Common myeloid progenitor, CD34-positive (primary cell): ENCODE results near the gene CRNN. TPM values are rescaled to one million over a fixed set of nuclear protein-coding genes. Genes with fewer than 3 reads are reported as not detected.

Experiments used
- CTCF ChIA-PET: fragments of 350-600 bp; sonication (Branson Sonifier 250); formaldehyde crosslinking; loops from one replicate; lab custom pipeline; 2021; ENCODE audit warnings: antibody characterized with exemption; lab: Charles Lee
- POLR2A ChIA-PET: fragments of 350-600 bp; sonication (Branson Sonifier 250); formaldehyde crosslinking; loops from one replicate; lab custom pipeline; 2021; ENCODE audit warnings: antibody characterized with exemption; lab: Charles Lee
- DNase-seq, 3 donors: peaks; one replicate each; pipeline versions ENCODE4 v3.0.0 to v3.0.0-alpha.2; 2013
- H3K27ac ChIP-seq, 2 experiments: 1 replicate in 1 of 2; 2 replicates in 1 of 2; pipeline ENCODE4 v1.7.0; 2013; ENCODE audit warnings: inconsistent platforms in 2 of 2, low read length in 2 of 2, mild to moderate bottlenecking in 2 of 2, low read depth in 1 of 2, moderate library complexity in 1 of 2; ENCODE audit not compliant: severe bottlenecking in 2 of 2, insufficient read depth in 1 of 2, poor library complexity in 1 of 2
- H3K27me3 ChIP-seq, 5 experiments: replicated peaks in 2 of 5; 1 replicate in 3 of 5; 2 replicates in 2 of 5; pipeline versions ENCODE4 v1.6.1 to v1.7.0; 2013; ENCODE audit warnings: low read length in 4 of 5, mild to moderate bottlenecking in 2 of 5, moderate library complexity in 2 of 5, inconsistent platforms in 1 of 5; ENCODE audit not compliant: insufficient read depth in 5 of 5, control insufficient read depth in 4 of 5
- H3K36me3 ChIP-seq, 4 experiments: 1 replicate in 2 of 4; 2 replicates in 2 of 4; pipeline versions ENCODE4 v1.6.1 to v1.7.0; 2013; ENCODE audit warnings: low read length in 3 of 4, control low read depth in 1 of 4, mild to moderate bottlenecking in 1 of 4; ENCODE audit not compliant: control insufficient read depth in 4 of 4, insufficient read depth in 4 of 4
- H3K4me1 ChIP-seq, 4 experiments: 1 replicate in 3 of 4; 2 replicates in 1 of 4; pipeline versions ENCODE4 v1.6.1 to v1.7.1; 2013; ENCODE audit warnings: low read length in 3 of 4, mild to moderate bottlenecking in 3 of 4, control low read depth in 1 of 4, inconsistent platforms in 1 of 4, moderate library complexity in 1 of 4; ENCODE audit not compliant: control insufficient read depth in 4 of 4, insufficient read depth in 4 of 4; ENCODE audit errors: control extremely low read depth in 1 of 4
- H3K4me3 ChIP-seq, 7 experiments: 1 replicate in 4 of 7; 2 replicates in 3 of 7; pipeline versions ENCODE4 v1.5.1 to v1.7.0; 2013; ENCODE audit warnings: mild to moderate bottlenecking in 7 of 7, low read length in 6 of 7, moderate library complexity in 6 of 7, inconsistent platforms in 2 of 7, low read depth in 2 of 7, control low read depth in 1 of 7; ENCODE audit not compliant: insufficient read depth in 4 of 7, control insufficient read depth in 1 of 7; ENCODE audit errors: extremely low read depth in 1 of 7
- H3K9me3 ChIP-seq, 5 experiments: 1 replicate in 4 of 5; 2 replicates in 1 of 5; pipeline versions ENCODE4 v1.6.1 to v1.7.1; 2013; ENCODE audit warnings: low read length in 4 of 5, mild to moderate bottlenecking in 2 of 5, inconsistent platforms in 1 of 5, low read depth in 1 of 5, moderate library complexity in 1 of 5; ENCODE audit not compliant: control insufficient read depth in 4 of 5, insufficient read depth in 2 of 5; ENCODE audit errors: control extremely low read depth in 1 of 5
- WGBS: methylation state at CpG from one replicate; pipeline ENCODE4 v1.1.5; 2013; ENCODE audit not compliant: insufficient coverage; 5-methylcytosine and 5-hydroxymethylcytosine counted together
- polyA plus RNA-seq: library from polyadenylated mRNA; unstranded; fragments of 120-200 nt; gene quantifications from one replicate; pipeline ENCODE4 v1.2.1, GENCODE V29; 2013

The CRNN gene
- polyA plus RNA-seq = not detected

DNA sequence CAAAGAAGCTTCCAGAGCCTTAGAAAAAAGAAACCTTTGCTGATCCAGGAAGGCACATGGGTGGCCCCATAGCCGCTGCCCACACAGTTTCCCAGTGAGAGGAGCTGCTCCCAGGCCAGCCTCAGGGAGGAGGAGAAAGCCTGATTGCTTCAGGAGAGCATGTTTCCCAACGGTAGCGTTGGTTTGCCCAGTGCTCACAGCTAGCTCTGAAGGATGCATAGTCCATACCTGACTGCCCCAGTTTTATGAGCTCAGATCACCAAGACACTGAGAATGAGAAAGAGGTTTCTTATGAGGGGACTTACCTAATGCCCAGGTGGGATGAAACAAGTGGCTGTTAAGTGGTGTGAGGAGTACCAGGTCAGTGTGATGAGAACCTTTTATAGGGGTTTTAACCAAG lies at the start of gene CRNN:
Gene CRNN, minus strand, starts transcription at position 355 of the 400 bp plus-strand sequence. CDS start 2,030 bp downstream, outside the sequence.
- H3K27ac ChIP-seq = no peak within 1 kb of the TSS
- no peaks in the 10 kb centered on the region for H3K36me3 ChIP-seq
- 100% methylated on average over 3 of the region's 3 CpGs for WGBS
- no peak within 1 kb of the TSS for H3K4me3 ChIP-seq
- DNase-seq = no peak
- H3K4me1 ChIP-seq = no peaks in the 10 kb centered on the region
- ChIA-PET CTCF (no interaction called here), POLR2A (no interaction called here)
- H3K9me3 ChIP-seq = no peaks in the 10 kb centered on the region
- peaks cover 0 to 3% (median 1%) of the 10 kb centered on the region in 5 experiments for H3K27me3 ChIP-seq

DNA sequence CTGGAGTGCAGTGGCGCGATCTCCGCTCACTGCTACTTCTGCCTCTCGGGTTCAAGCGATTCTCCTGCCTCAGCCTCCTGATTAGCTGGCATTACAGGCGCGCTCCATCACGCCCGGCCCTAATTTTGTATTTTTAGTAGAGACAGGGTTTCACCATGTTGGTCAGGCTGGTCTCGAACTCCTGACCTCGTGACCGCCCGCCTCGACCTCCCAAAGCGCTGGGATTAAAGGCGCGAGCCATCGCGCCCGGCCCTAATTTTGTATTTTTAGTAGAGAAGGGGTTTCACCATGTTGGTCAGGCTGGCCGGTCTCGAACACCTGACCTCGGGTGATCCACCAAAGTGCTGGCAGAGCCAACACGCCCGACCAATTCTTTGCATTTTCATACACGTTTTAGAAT lies 48.6 kb upstream of the CRNN start:
- WGBS = 97% methylated on average over 11 of the region's 26 CpGs

DNA sequence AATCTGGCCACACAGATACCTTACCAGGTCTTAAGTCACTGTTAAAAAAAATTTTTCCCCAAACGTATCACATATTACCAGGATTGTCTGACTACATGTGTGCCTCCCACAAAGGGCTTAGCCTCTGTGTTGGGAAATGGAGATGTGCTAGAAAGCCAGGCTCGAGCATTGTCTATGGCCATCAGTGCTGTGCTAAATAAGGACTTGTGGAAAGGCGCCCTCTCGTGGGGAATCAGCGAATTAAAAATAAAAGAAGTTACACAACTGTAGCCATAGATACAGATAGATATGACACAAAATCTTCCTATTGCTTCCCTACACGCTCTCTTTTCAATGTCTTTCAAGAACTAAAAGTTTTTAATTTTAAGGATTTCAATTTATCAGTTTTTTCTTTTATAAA lies 47.5 kb upstream of the CRNN start:
- no peaks in the 10 kb centered on the region for H3K27me3 ChIP-seq
- H3K9me3 ChIP-seq = peaks cover 0 to 6% (median 2%) of the 10 kb centered on the region in 5 experiments
- H3K4me3 ChIP-seq = no peak overlapping the region
- peaks cover 0 to 8% (median 4%) of the 10 kb centered on the region in 4 experiments for H3K4me1 ChIP-seq
- H3K36me3 ChIP-seq = no peaks in the 10 kb centered on the region
- no peak overlapping the region for H3K27ac ChIP-seq
- ChIA-PET CTCF (interaction anchor here (0.8 to 1.5 kb wide), 4 partner anchors 12 to 291 kb away, joined by 3 to 6 read pairs (median 4); no protein-coding TSS in a partner anchor), POLR2A (no interaction called here)
- peak; percentile 67 to 81 (median 76) for DNase-seq
- WGBS = no CpG with 5 or more reads among the region's 6 CpGs

More for the DNA sequence above, 48.6 kb upstream of the CRNN start:
- Histone ChIP-seq H3K36me3 (no peaks in the 10 kb centered on the region), H3K4me1 (peaks cover 0 to 8% (median 4%) of the 10 kb centered on the region in 4 experiments), H3K4me3 (no peak overlapping the region), H3K9me3 (peaks cover 0 to 6% (median 2%) of the 10 kb centered on the region in 5 experiments), H3K27me3 (peaks cover 0 to 1% (median 0%) of the 10 kb centered on the region in 5 experiments), H3K27ac (no peak overlapping the region)
- no peak for DNase-seq
- ChIA-PET CTCF (interaction anchor here (0.8 to 1.3 kb wide), 2 partner anchors 15 to 292 kb away, joined by 3 to 4 read pairs; no protein-coding TSS in a partner anchor), POLR2A (no interaction called here)

DNA sequence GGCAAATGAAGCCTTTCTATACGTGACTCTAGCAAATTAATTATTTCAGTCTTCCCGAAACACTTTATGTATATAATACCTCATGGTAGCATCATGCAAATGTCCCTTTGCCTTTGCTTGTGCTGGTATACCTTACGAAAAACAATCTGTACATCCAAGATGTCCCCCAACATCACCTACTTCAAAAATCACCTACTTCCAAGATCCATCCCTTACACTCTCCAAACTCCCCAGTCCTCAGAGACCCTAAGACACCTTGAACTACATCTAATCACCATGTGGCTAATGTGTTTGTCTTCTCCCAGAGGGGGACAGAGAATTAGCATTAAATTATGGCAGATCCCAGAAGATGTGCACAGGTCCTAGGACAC lies 46.5 kb upstream of the CRNN start:
- peaks cover 0 to 2% (median 0%) of the 10 kb centered on the region in 5 experiments for H3K9me3 ChIP-seq
- POLR2A ChIA-PET = no interaction called here
- H3K4me3 ChIP-seq = no peak overlapping the region
- no peak overlapping the region for H3K27ac ChIP-seq
- no peaks in the 10 kb centered on the region for H3K27me3 ChIP-seq
- H3K36me3 ChIP-seq = no peaks in the 10 kb centered on the region
- no peak for DNase-seq
- peaks cover 0 to 8% (median 4%) of the 10 kb centered on the region in 4 experiments for H3K4me1 ChIP-seq
- WGBS = 33% methylated on average over 3 of the region's 3 CpGs
- CTCF ChIA-PET = interaction anchor here (1.6 to 4.2 kb wide), 5 partner anchors 12 to 275 kb away, joined by 5 to 59 read pairs (median 14); no protein-coding TSS in a partner anchor

DNA sequence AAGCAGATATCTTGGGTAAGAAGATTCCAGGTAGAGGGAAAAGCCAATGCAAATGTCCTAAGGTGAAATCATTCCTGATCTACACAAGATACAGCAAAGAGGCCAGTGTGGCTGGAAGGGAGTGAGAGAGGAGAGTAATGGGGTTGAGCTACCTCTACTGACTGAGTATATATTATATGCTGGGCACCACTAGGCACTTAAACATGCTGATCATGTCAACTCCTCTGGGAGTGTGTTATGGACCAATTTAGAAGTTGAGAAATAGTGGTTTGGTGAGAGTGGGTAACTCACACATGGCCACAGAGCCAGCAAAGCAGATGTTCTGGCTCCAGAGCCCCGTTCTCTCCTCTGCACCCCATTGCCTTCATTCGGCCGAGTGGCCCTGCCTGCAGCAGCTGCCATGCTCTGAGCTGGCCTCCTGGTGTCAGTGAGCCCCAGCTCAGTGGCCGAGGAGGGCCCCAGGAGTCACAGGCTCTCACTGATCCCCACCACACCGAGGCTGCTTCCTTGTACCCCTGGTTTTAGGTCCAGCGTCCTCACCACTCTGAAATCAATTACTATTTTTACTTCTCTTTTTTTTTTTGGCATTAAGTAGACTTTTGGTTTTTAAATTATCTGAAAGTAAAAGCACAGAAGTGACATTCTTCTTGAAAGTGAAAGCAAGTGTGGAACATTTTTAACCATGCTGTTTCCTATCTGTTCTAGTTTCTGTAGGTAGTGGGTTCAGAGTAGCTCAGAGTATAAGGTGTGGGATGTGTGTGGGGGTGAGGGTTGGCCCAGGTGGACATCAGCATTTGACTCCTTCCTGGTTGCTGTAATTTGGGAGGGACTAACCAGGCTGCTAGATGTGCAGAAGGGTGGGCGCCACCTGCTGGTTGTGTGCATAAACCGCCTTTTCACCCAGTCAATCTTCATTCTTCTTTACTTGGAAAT lies 45.8 kb upstream of the CRNN start:
- POLR2A ChIA-PET = no interaction called here
- 58% methylated on average over 6 of the region's 8 CpGs for WGBS
- H3K36me3 ChIP-seq = no peaks in the 10 kb centered on the region

DNA sequence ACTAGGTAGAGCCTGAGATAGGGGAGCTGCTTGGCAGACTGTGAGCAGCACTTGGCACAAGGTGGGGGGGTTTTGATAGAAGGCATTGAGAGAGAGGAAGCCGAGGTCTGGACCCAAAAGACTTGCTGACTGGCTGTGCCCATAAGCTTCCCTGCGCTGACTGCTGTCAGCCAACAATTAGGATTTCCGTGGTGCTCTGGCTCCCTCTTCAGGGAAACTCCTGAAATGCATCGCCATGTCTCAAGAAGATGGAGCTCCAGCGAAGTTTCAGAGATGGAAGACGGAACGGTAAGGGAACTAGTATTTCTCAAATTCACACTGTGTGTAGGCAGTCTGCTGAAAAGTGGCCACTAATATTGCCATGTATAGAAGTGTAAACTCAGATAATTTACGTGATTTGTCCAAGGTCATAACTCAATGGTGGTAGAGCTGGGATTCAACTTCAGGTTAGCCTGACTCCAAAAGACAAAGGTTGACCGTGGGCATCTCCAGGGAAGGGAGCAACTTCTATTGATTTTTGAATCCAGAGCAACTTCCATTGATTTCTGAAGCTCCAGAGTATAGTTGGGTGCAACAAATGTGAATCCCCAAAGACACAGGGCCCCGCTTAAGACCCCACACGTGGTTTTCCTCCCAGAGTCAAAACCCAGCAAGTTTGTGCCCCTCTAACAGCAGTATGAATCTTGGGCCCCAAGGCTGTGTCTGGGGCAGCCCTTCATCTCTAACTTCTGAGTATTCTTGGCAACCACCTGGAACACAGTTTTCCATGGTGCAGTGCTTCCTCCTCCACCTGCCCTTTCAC lies 44.5 kb upstream of the CRNN start:
- WGBS = 35% methylated on average over 10 of the region's 11 CpGs
- peaks cover 0 to 2% (median 0%) of the 10 kb centered on the region in 5 experiments for H3K9me3 ChIP-seq
- peaks cover 0 to 8% (median 4%) of the 10 kb centered on the region in 4 experiments for H3K4me1 ChIP-seq
- no peak overlapping the region for H3K27ac ChIP-seq
- peak; percentile 86 to 93 (median 89) for DNase-seq
- H3K27me3 ChIP-seq = peaks cover 0 to 3% (median 0%) of the 10 kb centered on the region in 5 experiments
- ChIA-PET POLR2A (interaction anchor here (1.3 kb wide), 1 partner anchor 270 kb away, joined by 4 read pairs; no protein-coding TSS in a partner anchor), CTCF (interaction anchor here (0.7 to 4.2 kb wide), 37 partner anchors 10 to 458 kb away, joined by 3 to 59 read pairs (median 5); no protein-coding TSS in a partner anchor)
- H3K4me3 ChIP-seq = no peak overlapping the region
- no peaks in the 10 kb centered on the region for H3K36me3 ChIP-seq

More for the DNA sequence above, 45.8 kb upstream of the CRNN start:
- no peaks in the 10 kb centered on the region for H3K9me3 ChIP-seq
- CTCF ChIA-PET = interaction anchor here (0.6 to 4.2 kb wide), 18 partner anchors 11 to 399 kb away, joined by 3 to 59 read pairs (median 6); no protein-coding TSS in a partner anchor
- peak overlapping the region in 4 of 7 experiments; percentile 5 to 63 (median 46) for H3K4me3 ChIP-seq
- peaks cover 0 to 8% (median 4%) of the 10 kb centered on the region in 4 experiments for H3K4me1 ChIP-seq
- DNase-seq = peak; percentile 80 to 86 (median 82)
- peak overlapping the region; percentile 40 to 58 for H3K27ac ChIP-seq
- H3K27me3 ChIP-seq = no peaks in the 10 kb centered on the region
